ENCODE data around the gene IFNA13.

GRCh38 chr9:21402386-21403251, 34.8 kb upstream of the IFNA13 start:
- no peak for TF ChIP-seq CTCF (IDR thresholded peaks at IDR 0.05)
- no peak for TF ChIP-seq POLR2A (IDR thresholded peaks at IDR 0.05)

All from testis (tissue), 2 donors.